22Rv1 (cell line): Measurements from ENCODE around the gene EIF4EBP2.

Experiments used
- H3K27ac ChIP-seq: fragments of 450-650 bp; 2 replicates; pipeline ENCODE4 v1.5.1; 2017
- ZFX ChIP-seq: fragments of 450-650 bp; IDR thresholded peaks from 2 replicates; pipeline ENCODE4 v1.6.1; 2017; ENCODE audit warnings: antibody characterized with exemption, borderline replicate concordance
- TF ChIP-seq, protein P1 (sequence below): fragments of 450-650 bp; IDR thresholded peaks from 2 replicates; pipeline ENCODE4 v1.5.1; 2017; ENCODE audit warnings: mild to moderate bottlenecking

EIF4EBP2 gene, protein sequence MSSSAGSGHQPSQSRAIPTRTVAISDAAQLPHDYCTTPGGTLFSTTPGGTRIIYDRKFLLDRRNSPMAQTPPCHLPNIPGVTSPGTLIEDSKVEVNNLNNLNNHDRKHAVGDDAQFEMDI

DNA sequence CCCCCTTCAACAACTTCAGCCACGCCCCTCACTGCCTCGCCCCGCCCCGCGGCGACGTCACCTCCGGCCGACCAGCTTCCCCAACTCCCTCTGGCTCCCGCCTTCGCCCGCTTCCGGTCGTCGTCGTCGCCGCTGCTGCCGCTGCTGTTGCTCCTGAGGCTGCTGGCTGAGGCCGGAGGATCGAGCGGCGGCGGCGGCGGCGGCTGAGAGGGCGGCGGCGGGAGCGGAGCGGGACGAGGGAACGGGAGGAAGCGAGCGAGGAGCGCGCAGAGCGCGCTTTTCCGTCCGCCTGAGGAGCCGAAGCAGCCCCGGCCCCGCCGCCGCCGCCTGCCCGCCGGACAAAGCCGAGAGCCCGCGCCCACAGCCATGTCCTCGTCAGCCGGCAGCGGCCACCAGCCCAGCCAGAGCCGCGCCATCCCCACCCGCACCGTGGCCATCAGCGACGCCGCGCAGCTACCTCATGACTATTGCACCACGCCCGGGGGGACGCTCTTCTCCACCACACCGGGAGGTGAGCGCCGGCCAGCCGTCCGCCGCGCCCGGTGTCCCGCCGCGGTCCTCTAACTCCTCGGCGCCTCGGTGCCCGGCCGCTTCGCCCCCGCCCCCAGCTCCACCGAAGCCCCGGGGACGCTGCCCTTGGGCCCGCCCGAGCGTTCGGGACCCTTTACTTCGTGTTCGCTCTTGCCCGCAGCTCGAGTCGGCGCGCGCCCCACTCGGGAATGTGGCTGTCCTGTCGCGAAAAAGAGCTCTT lies at the start of gene EIF4EBP2:
Gene EIF4EBP2 (plus strand): TSS at position 110 of the 751 bp plus-strand sequence. CDS start 257 bp downstream, at position 367.
- H3K27ac ChIP-seq: peak within 1 kb of the TSS; percentile 84
- no peak for TF ChIP-seq ZFX
- TF ChIP-seq, protein P1, sequence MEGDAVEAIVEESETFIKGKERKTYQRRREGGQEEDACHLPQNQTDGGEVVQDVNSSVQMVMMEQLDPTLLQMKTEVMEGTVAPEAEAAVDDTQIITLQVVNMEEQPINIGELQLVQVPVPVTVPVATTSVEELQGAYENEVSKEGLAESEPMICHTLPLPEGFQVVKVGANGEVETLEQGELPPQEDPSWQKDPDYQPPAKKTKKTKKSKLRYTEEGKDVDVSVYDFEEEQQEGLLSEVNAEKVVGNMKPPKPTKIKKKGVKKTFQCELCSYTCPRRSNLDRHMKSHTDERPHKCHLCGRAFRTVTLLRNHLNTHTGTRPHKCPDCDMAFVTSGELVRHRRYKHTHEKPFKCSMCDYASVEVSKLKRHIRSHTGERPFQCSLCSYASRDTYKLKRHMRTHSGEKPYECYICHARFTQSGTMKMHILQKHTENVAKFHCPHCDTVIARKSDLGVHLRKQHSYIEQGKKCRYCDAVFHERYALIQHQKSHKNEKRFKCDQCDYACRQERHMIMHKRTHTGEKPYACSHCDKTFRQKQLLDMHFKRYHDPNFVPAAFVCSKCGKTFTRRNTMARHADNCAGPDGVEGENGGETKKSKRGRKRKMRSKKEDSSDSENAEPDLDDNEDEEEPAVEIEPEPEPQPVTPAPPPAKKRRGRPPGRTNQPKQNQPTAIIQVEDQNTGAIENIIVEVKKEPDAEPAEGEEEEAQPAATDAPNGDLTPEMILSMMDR: no peak

DNA sequence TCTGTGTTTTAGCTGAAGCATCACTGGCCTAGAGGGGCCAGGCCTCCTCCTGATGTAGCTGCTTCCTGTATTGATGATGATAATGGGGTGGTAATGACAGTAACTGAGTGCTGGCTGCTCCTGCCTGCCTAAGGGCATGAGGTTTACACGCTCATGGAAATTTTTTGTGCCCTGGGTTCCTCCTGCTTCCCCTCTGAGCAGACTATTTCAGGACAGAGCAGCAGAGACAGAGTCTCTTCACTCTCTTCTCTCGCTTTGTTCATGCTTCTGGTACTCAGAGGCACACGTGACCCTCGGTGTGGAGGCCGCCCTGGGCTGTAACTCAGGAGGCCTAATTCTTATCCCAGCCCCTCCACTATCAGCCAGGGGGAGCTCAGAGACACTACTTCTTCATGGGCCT lies 49.4 kb upstream of the EIF4EBP2 start:
- TF ChIP-seq, protein P1: no peak
- no peak for TF ChIP-seq ZFX
- no peak overlapping the region for H3K27ac ChIP-seq

DNA sequence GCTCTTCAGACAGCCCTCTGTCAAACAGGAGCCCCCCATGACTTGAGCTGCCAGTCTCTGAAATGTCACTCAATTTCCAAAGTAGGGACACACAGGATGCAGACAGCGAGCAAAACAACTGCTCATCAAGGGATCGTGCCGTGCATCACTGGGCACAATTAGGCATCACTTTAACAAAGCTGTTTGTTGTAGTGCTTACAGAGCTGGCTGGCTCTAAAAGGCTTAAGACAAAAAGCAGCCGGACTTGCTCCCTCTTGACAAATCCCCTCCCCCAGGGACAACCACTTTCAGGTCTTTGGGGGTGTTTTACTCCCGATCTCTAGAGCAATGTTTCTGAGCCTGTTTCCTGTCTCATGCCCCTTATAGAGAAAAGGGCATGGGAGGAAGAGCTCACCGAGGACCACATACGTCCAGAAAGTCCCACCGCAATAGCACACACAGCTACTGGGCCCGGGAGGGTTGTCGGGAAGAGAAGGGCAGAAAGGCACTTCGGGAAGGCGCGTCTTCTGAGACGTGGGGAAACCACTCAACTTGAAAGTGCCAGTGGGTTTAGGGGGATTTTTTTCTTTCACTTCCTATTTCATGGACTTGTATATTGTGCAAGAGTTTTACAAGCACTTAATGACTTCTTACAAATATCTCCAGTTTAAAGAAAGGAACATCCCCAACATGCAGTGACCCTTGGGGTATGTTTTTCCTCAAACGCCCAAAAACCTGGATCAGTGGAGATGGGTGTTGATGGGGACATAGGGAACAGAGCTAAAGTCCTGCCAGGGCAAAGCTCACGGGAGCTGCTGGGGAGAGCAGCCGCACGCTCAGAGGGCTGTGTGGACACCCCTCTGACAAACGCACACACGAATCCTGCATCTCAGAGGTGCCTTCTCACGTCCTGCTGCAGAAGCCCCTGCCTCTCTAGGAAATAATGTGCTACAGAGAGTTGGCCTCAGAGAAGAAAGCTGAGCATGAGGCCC lies 48.6 kb upstream of the EIF4EBP2 start:
- H3K27ac ChIP-seq: no peak overlapping the region
- TF ChIP-seq, protein P1: no peak
- no peak for TF ChIP-seq ZFX

DNA sequence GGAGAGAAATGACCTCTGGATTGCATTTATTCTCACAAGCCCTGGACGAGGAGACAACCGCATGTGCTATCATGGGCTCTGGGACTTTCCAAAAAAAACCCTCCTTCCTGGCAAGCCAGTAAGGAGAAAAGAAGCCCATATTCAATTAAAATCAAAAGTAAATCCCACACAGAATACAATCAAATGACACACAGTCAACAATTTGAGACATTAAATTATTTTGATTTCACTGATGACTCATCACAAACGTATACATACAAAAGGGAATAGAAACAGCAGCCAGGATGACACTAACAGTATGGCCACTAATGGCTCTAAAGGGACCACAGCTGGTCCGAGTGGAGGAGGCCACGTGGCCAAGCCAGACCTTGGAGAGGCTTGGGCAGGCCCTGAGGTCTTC lies 46.4 kb upstream of the EIF4EBP2 start:
- no peak overlapping the region for H3K27ac ChIP-seq
- no peak for TF ChIP-seq ZFX
- TF ChIP-seq, protein P1: no peak

DNA sequence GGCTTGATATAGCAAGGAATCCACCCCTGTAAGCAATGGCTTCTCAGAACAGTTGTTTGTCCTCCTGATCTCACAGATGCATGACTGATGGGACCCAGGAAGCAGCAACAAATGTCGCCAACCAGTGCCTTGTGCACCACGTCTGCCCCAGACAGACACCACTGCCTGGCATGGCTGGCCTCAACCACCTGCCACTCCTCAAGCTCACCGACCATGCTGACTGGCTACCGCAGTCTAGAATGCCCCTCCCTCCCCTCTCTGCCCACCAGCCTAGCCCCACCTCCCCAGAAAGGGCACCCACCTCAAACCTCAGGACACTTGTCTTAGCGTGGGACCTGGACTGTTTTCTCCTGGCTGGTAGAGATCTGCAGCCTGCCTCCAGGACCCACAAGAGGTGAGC lies 45.5 kb upstream of the EIF4EBP2 start:
- TF ChIP-seq, protein P1: no peak
- TF ChIP-seq ZFX: no peak
- no peak overlapping the region for H3K27ac ChIP-seq

DNA sequence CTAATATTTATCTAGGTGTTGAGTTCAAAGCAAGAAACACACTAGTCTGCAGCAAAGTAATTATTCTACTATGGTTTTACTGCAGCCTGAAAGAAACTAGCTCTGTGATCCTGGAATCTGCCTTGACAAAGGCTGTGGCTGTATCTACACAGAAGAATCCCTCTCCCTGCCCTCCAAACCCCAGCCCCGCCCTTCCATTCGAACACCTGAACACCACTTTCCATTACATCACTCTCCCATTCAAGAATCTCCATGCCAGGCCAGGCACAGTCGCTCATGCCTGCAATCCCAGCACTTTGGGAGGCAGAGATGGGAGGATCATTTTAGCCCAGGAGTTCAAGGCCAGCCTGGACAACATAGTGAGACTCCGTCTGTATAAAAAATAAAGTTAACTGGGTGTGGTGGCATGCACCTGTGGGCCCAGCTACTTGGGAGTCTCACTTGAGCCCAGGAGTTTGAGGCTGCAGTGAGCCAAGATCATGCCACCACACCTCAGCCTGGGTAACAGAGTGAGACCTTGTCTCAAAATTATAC lies 44.9 kb upstream of the EIF4EBP2 start:
- TF ChIP-seq, protein P1: no peak
- TF ChIP-seq ZFX: no peak
- H3K27ac ChIP-seq: no peak overlapping the region
